HCT116 (cell line): ENCODE data around the gene MCF2L.

ENCODE experiments used
- CTCF ChIP-seq, 3 experiments: fragments of 200-600 bp in 1 of 3; sonication (generic) in 1 of 3; IDR thresholded peaks in 2 of 3; conservative IDR thresholded peaks in 1 of 3; 2 replicates each; pipeline ENCODE4 v1.5.1; 2012 to 2017; ENCODE audit warnings: low read depth in 2 of 3, low read length in 2 of 3, antibody characterized with exemption in 1 of 3, borderline replicate concordance in 1 of 3, control low read depth in 1 of 3, mild to moderate bottlenecking in 1 of 3, mixed read lengths in 1 of 3, mixed run types in 1 of 3, moderate library complexity in 1 of 3; ENCODE audit not compliant: insufficient read depth in 1 of 3
- POLR2AphosphoS5 ChIP-seq: IDR thresholded peaks from 2 replicates; pipeline ENCODE4 v1.6.1; 2011; ENCODE audit warnings: mild to moderate bottlenecking, low read depth, low read length, moderate library complexity

GRCh38 chr13:112978561-112979405 lies 9.8 kb downstream of the MCF2L start:
- TF ChIP-seq CTCF (IDR thresholded peaks at IDR 0.05 in 2 of 3, conservative IDR thresholded peaks at IDR 0.05 in 1 of 3; ENCODE audit: borderline replicate concordance in 1 of 3, insufficient read depth in 1 of 3, low read depth in 2 of 3, low read length in 2 of 3) (no peak), POLR2AphosphoS5 (no peak)
